Glutamatergic neuron (in vitro differentiated cells): ENCODE measurements around the gene WDR45B. TPM values are rescaled to one million over a fixed set of nuclear protein-coding genes. Genes with fewer than 3 reads are reported as not detected.

Source experiments
- DNase-seq: peaks from one replicate; pipeline ENCODE4 v3.0.0; 2022
- H3K27ac Mint-ChIP-seq: one replicate; pipeline ENCODE4 v1.8.0; 2020; ENCODE audit warnings: mild to moderate bottlenecking, mixed read lengths, inconsistent platforms; ENCODE audit not compliant: unreplicated experiment
- H3K27me3 Mint-ChIP-seq: one replicate; pipeline ENCODE4 v1.8.0; 2020; ENCODE audit warnings: mild to moderate bottlenecking, moderate library complexity, mixed read lengths, inconsistent platforms; ENCODE audit not compliant: unreplicated experiment
- H3K36me3 Mint-ChIP-seq: one replicate; pipeline ENCODE4 v1.8.0; 2020; ENCODE audit warnings: mild to moderate bottlenecking, mixed read lengths, inconsistent platforms; ENCODE audit not compliant: unreplicated experiment
- H3K4me1 Mint-ChIP-seq: one replicate; pipeline ENCODE4 v1.8.0; 2020; ENCODE audit warnings: mild to moderate bottlenecking, low read depth, mixed read lengths, inconsistent platforms; ENCODE audit not compliant: unreplicated experiment
- H3K4me3 Mint-ChIP-seq: one replicate; pipeline ENCODE4 v1.8.0; 2020; ENCODE audit warnings: mild to moderate bottlenecking, mixed read lengths, inconsistent platforms; ENCODE audit not compliant: unreplicated experiment
- H3K9me3 Mint-ChIP-seq: one replicate; pipeline ENCODE4 v1.8.0; 2020; ENCODE audit warnings: mild to moderate bottlenecking, moderate library complexity, mixed read lengths, inconsistent platforms; ENCODE audit not compliant: unreplicated experiment
- CTCF ChIP-seq: fragments of 200-600 bp; sonication (generic); IDR thresholded peaks from one replicate; pipeline ENCODE4 v1.5.0; 2021; ENCODE audit not compliant: partially characterized antibody, unreplicated experiment
- total RNA-seq: library from RNA; stranded (reverse); fragmentation: NEBNext Ultra II Directional; extraction: Animal tissue kit (Norgen Biotek cat#: 25700); gene quantifications from one replicate; pipeline ENCODE4 v1.2.1, GENCODE V29; 2021; ENCODE audit not compliant: unreplicated experiment

Gene WDR45B
- total RNA-seq, 1 donor from 2014 or later: 60.4 TPM

DNA sequence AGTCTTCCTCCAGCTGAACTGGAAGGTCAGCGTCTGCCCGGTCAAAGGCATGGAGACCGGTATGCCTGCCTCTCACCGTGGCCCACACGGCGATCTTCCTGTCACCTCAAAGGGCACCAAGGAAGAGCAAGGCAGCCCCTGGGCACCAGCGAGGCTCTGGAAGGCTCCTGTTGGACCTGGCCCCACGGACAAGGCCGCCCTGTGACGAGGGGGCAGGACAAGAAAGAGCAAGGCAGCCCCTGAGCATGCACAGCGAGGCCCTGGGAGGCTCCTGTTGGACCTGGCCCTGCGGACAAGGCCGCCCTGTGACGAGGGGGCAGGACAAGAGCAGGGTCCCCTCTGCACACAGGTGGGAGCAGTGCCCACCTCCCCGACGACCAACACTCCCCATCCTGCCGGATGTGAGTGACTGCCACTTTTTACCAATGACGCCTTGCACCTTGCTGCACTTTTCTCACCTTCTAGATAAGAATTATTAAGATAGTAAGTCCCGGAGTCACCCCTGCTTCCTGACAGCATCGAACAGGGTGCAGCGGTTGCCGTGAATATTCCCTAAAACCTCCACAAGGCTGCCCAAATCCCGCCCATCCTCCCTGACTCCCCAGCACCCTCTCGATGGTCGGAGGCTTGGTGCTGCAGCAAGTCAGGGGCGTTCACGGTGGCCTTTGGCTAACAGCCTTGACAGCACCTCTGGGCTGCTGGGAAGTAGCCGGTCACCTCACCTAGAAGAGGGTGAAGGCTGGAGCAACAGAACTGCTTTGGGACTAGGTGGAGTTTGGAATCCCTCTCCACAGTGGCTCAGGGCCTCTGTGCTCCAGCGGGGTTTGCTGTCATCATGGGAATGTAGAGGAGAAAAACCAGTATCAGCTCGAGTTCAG, 5.6 kb upstream of the WDR45B start:
- no peak for TF ChIP-seq CTCF
- no peak overlapping the region for H3K27ac Mint-ChIP-seq
- no peaks in the 10 kb centered on the region for H3K4me1 Mint-ChIP-seq
- H3K36me3 Mint-ChIP-seq: peaks cover 9% of the 10 kb centered on the region
- DNase-seq: no peak
- no peaks in the 10 kb centered on the region for H3K27me3 Mint-ChIP-seq
- no peak overlapping the region for H3K4me3 Mint-ChIP-seq
- H3K9me3 Mint-ChIP-seq: peaks cover 5% of the 10 kb centered on the region

- Mint-ChIP-seq H3K4me1 (no peaks in the 10 kb centered on the region), H3K9me3 (peaks cover 5% of the 10 kb centered on the region), H3K27ac (no peak overlapping the region), H3K36me3 (no peaks in the 10 kb centered on the region), H3K4me3 (no peak overlapping the region), H3K27me3 (no peaks in the 10 kb centered on the region)
- DNase-seq: no peak
- no peak for TF ChIP-seq CTCF
Measured at GRCh38 chr17:82650723-82651122, 2.5 kb upstream of the WDR45B start.

DNA sequence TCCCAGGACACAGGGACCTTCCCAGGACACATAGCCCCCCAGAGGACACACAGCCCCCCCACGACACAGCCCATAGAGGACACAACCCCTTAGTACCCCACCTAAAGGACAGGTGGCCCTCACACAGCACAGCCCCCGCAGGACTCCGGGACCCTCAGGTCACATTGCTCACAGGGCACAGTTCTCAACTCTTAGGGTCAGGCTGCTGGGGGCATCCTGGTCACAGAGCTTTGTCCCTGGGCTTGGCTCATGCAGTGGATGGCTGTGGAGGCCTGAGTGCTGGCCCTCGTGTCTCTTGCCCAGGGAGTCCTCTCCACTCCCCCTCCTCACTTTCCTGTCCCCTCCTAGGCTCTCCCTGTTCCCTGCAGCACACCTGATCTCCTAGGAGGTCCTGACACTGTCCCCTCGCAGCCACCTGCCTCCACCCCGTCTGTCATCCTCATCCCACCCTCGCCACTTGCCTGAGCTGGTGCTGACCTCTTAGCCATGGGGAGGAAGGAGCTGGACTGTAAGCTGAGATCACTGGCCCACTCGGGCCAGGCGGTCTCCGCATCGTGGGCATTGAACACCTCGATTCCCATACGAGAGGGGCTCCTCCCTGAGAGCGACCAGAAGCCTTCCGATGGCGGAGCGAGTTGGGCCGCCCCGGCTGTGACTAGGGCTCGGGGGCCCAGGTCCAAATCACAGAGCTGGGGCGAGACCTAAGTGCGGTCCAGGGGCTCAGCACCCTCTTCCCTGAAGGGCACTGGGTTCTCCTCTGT, 1.4 kb upstream of the WDR45B start:
- Mint-ChIP-seq H3K4me1 (no peaks in the 10 kb centered on the region), H3K27me3 (no peaks in the 10 kb centered on the region), H3K27ac (no peak overlapping the region), H3K36me3 (no peaks in the 10 kb centered on the region), H3K9me3 (peaks cover 5% of the 10 kb centered on the region), H3K4me3 (peak overlapping the region; percentile 63)
- TF ChIP-seq CTCF: no peak
- no peak for DNase-seq

- Mint-ChIP-seq H3K27me3 (no peaks in the 10 kb centered on the region), H3K9me3 (peaks cover 5% of the 10 kb centered on the region), H3K36me3 (no peaks in the 10 kb centered on the region), H3K4me1 (no peaks in the 10 kb centered on the region), H3K27ac (no peak overlapping the region), H3K4me3 (peak overlapping the region; percentile 72)
- DNase-seq: peak; percentile 62
- no peak for TF ChIP-seq CTCF
Measured at GRCh38 chr17:82648742-82649331, 593 bp upstream of the WDR45B start.
